ENCODE data around the gene VAMP7.
"Not testable (repeated sequence)": the region's sequence is repeated elsewhere in the genome, so short reads cannot be mapped to it uniquely, and the experiment has no call there.

VAMP7 gene, protein sequence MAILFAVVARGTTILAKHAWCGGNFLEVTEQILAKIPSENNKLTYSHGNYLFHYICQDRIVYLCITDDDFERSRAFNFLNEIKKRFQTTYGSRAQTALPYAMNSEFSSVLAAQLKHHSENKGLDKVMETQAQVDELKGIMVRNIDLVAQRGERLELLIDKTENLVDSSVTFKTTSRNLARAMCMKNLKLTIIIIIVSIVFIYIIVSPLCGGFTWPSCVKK

DNA sequence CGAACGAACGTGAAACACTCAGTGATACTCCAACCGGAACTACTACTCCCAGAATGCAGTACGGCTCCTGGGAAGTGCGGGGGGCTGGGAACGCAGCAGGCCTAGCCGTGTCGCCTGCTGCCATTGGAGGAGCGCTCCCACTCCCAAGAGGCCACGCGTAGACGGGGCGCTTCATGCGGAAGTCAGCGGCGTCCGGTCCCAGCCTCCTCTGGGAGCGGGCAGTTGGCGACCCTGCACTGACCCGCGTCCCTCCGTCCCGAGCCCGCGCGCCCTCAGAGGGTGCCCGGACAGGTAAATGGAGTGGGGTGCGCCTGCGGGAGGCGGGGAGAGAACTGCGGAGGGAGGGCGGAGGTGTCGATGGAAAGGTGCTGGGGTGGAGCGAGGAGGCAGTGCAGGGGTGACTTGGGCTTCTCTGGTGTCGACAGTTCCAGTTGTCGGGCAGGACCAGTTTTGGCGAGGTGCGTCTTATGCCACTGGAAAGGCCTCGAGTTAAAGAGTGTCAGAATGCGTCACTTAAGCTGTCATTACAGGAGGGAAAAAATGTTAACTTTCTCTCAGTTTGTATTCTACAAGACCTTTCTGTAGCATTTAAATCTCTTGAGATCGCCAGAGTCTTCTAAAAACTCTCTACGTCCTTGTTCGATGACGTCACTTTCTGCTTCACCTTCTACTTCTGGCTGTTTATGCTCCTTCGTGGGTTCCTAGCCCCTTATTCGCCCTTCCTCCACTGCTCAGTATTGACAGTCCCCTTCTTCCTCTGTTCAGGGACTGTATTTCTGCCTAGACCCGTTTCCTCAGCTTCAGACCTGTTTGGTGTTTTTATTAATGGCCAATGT, at the start of gene VAMP7:
Gene VAMP7, plus strand, starts transcription at position 188 of the 836 bp plus-strand sequence. CDS start 8,122 bp downstream, outside the sequence.
- DNase-seq, result peak; percentile 12

DNA sequence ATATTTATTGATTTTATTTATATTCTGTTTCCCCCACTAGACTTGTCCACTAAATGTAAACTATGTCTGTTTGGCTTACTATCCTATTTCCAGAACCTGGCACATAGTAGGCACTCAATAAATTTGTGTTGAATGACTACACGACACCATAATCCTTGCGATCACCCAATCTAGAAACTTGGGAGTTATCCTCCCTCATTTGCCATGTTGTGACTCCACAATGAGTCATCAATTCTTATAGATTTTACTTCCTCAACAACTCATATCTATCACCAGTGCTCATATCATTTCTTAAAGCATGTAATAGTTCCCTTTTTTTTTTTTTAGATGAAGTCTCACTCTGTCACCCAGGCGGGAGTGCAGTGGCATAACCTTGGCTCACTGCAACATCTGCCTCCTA, 39.9 kb upstream of the VAMP7 start:
- no peak for DNase-seq

DNA sequence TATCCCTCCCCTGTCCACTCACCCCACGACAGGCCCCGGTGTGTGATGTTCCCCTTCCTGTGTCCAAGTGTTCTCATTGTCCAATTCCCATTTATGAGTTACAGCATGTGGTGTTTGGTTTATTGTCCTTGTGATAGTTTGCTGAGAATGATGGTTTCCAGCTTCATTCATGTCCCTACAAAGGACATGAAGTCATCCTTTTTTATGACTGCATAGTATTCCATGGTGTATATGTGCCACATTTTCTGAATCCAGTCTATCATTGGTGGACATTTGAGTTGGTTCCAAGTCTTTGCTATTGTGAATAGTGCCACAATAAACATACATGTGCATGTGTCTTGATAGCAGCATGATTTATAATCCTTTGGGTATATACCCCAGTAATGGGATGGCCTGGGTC, 29.4 kb upstream of the VAMP7 start:
- not testable (repeated sequence) for DNase-seq

DNA sequence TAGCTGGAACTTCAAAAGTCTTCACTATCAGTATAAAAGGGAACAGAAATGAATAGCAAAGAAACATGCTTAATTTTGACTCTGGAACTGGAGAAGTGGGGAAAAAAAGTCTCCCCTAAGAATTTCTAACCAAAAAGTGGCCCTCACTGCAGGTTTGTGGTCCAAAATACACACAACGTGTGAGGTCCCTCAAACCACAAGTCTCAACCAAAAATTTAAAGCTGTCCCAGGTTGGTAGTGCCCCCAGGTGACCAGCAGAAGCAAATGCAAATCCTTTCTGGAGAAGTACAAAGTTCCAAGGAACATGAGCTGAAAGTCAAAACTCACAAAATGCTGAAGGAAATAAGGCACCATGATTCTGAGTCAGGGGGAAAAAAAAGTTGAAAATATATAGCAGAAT, 23.6 kb upstream of the VAMP7 start:
- no peak for DNase-seq

DNA sequence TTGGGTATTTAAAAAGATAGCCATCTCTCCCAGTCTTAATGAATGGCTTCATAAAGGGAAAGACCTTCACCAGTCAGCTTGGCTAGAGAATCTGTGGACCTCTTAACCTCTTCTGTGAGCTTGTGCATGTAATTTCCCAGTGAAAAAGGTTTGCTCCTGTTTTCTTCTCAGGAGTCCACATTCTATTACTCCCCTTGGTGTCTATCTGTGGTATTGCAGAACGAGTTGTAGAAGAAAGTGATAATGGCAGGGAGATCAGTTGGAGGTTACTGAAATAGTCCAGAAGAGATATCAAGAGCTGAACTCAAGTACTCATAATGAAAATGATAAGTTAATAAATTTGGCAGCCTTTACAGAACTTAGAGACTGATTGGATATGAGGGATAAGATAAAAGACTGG, 16.5 kb upstream of the VAMP7 start:
- DNase-seq, result no peak

DNA sequence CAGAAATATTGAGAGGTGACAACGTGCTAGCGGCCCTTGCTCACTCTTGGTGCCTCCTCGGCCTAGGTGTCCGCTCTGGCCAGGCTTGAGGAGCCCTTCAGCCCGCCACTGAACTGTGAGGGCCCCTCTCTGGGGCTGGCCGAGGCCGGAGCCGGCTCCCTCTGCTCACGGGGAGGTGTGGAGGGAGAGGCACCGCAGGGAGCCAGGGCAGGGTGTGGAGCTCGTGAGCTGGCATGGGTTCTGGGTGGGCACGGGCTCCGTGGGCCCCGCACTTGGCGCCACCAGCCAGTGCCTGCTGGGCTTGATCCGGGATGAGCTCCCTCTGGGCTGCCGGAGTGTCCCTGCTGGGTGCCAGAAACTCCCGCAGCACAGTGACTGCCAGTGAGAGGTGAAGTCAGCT, 16.0 kb upstream of the VAMP7 start:
- DNase-seq, result no peak

DNA sequence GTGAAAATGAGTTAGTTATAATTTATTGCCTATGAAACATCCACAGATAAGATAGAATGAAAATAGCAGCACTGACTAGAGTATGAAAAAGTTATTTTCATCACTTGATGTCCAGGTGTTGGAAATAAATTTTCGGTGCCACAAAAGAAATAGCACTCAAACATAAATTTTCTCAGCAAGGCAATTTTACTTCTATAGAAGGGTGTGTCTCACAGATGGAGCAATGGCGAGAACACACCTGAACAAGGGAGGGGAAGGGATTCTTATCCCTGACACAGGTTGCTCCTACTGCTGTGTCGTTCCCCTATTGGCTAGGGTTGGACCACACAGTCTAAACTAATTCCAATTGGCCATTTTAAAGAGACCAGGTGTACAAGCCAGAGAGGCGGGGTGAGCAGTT, 13.3 kb upstream of the VAMP7 start:
- no peak for DNase-seq

DNA sequence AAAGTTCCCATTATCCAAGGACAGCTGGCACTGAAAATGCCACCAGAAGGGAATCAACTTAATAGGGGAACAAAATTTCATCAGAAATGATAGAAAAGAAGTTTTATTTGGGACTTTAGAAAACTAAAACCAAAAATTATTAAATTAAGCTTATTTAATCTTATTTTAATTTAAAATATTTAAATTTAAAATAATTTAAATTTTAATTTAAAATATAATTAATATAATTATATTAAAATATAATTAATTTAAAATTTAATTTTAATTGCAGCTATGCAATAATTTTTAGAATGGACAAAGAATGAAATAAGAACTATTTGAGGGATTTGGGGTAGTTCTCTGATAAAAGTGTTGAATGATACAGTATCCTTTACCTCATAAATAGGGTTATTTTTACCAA, 10.2 kb upstream of the VAMP7 start:
- DNase-seq, result no peak

DNA sequence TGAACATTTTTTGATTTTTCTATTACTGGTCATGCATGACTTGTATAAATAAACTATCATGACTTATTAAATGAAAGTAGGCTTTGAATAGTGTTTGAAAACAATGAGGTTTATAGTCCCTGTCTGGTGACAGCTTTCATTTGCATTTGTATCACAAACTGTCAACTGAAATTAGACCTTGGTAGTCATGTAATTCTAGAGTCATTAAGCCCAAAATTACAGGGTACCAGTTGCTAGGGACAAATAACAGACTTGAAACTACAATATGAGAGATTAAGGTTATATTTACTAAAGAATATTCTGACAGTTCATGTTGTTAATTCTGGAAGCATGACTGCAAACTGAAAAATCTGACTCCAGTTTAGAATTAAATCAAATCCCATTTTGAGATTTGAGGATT, 9.2 kb upstream of the VAMP7 start:
- DNase-seq, result no peak

DNA sequence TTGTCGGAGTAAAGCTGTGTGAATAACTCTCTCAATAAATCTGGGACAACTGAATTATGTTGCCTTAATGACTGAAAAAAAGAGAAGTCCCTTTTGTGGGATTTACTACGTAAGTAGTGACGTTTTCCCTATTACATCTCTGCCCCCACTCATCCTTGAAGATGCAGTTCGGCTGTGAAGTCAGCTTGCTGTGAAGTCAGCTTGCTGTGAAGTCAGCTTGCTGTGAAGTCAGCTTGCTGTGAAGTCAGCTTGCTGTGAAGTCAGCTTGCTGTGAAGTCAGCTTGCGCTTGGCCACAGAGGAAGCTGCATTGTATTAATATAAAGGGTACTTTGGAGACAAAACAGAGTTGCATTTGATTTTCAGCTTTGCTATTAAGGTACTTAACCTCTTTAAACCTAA, 8.0 kb upstream of the VAMP7 start:
- no peak for DNase-seq

DNA sequence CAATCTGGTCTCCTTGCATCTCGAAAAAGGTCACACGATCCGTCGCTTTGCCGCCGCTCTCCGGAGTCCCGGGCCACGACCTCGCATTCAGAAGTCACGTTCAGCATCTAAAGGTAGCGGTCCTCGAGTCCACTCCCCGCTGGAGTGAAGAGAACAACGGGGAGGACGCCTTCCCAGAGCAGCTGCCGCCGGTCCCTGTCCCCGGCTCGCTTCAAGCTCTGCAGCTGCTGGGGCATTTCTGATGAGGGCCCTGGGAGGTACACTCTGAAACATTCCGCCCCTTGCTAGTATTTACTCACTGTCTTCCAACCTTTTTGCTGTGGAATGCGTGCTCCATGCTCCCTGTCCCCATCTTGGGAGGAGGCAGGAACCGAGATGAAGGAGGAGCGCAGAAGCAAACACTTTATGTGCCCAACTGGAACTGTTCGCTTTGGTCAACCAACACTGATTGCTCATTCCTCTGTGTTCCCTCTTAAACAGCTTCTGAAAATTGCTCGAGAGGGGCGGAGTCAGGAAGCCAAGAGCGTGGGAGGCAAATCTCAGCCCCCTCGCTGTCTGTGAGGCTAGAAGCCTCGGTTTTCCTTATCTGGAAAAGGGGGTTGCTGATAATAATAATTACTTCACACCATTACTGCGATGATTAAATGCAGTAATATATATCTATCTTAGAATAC, 6.4 kb upstream of the VAMP7 start:
- DNase-seq, result no peak

DNA sequence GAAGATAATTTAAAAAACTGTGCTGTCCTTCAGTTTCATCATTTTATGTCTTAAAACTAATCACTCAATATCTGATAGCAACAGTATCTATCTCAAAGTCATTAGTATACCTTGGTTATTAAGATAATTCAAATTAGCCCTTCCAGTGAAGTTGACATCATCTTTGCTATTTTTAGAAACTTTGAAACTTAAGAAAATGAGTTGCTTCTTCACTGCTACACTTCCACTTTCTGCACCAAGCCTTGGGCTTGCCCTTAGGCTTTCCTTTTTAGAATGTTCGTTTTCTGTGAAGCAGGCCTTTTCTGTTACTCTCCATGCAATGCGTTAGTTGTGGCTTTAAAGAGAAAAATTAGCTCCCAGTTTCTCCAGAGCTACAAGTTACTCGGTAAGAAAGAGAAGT, 4.4 kb upstream of the VAMP7 start:
- DNase-seq, result no peak

DNA sequence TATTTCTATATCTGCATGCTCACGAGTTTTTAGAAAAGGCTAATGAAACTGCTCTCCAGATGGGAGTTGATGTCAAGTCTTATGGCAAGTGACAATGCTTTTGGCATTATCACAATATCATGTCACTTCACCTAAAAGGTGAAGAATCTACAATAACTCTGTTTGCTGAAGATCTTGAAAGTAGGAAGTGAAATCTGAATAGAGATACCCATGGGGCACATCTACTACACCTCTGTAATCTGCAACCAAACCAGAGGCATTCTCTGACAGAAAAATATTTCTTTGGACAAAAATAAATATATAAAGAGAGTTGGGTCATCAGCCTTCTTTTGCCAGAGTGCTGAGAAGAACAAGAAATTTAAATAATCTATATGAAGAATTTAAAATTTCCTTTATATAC, 3.9 kb upstream of the VAMP7 start:
- DNase-seq, result no peak

DNA sequence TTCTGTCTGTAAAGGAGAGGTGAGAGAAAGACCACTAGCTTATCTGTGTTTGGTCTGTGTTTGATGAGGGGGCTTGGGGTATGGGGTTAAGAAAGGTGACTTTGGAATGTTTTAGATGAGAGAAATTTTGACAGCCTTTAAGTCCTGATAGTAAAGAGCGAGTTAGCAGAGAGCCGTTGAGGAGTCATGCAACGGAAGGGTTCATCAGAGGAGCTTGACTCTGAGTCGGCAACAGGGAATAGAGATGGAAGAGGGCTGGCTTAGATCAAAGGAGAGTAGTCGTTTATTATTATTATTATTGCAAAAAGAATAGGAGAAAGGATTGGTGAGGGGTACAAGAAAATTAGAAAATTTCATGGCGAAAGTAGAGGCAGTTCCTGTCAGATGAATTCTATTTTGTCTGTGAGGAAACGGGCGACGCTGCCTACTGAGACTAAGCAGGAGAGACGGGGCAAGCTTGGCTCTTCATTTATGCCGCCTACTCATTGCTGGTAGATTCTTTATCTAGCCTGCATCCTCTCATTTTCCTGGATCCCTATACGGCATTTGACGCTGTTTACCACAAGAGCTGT, 473 bp upstream of the VAMP7 start:
- no peak for DNase-seq

DNA sequence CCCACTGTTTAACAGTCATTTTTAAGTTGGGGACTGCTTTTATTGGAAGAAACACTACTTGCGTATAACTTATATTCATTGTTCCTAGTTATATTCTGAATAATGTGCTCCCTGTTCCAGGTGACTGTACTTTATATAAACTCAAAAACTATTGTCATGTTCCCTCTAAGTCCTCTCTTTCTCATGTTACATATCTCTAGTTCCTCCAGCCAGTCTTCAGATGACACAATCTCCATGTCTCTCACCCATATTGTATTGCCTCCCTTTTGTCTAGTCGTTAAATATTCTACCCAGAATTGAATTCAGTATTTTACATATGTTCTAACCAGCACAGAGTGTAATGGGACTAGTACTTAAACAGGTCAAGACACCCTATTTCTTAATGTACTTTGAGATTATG, 5.3 kb downstream of the VAMP7 start:
- DNase-seq, result no peak

DNA sequence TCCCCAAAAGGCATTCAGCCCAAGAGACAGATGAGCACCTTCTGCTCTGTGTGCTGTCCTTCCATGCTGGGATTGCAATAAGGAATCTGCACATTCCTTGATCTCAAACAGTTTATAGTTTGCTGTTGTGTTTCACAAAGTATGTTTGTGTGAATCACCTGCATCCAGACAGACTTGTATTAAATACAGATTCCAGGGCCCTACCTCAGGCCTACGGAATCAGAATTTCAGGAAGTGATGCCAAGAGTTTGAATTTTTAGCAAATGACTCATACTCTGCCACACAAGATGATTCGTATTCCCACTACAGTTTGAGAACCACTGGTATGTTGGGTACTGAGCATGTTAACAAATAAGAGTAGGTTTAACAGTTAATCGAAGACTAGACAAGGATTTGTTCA, 7.0 kb downstream of the VAMP7 start:
- DNase-seq, result no peak

DNA sequence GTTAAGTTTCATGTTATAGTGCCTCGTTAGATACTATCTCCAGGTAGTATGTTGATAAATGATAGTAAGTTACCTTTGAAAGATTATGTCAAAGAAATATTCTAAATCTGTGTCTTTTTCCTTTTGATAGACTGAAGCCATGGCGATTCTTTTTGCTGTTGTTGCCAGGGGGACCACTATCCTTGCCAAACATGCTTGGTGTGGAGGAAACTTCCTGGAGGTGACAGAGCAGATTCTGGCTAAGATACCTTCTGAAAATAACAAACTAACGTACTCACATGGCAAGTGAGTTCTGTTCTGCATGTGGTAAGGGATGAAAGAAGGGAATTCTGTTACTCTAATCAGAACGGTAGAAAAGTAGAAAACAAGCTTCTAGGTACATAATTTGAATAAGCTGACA, 8.2 kb downstream of the VAMP7 start:
- no peak for DNase-seq

DNA sequence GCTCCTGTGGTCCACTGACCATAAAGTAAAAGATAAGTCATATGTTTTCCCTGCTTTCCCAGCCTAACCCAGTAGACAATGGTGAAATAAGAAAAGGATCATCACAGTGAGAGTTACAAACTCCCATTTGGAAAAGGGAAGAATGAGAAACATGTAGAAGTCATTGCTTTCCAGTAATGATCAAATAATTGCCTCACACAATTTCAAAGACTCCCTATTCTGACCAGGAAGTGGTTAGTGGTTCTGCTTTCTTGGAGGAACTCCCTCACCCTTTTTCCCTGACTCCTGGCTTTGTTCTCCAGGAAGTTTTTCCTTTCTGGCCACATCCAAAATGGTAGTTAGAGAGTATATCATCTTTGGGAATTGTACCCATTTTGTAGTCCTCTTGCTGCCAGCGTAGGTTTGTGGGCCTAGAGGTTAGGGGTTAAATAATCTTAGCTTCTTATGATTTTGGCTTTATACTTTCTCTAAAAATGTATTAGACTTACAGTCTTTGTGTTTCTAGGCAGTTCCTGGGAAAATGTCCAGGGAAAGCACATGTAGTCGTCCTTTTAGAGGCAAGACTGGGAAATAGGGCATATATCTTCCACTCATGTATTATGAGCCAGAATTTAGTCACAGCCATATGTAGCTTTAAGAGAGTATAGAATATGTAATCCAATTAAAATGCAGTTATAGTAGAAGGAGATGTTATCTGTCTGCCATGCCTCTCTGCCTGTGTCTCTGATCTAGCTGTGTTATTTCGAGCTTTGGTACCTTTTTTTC, 10.5 kb downstream of the VAMP7 start:
- DNase-seq, result no peak

DNA sequence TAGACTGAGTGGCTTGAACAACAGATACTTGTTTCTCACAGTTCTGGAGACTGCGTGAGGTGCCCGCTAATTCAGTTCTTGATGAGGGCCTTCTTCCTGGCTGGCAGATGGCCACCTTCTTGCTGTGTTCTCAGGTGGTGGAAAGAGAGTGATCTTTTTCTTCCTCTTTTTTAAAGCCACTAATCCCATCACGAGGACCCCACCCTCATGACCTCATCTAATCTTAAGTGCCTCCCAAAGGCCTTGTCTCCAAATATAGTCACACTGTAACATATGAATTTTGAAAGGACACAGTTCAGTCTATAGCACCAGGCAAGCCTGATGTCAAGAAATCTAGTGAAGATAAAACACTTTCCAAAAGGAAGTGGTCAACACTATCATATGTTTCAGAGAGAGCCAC, 12.4 kb downstream of the VAMP7 start:
- no peak for DNase-seq

DNA sequence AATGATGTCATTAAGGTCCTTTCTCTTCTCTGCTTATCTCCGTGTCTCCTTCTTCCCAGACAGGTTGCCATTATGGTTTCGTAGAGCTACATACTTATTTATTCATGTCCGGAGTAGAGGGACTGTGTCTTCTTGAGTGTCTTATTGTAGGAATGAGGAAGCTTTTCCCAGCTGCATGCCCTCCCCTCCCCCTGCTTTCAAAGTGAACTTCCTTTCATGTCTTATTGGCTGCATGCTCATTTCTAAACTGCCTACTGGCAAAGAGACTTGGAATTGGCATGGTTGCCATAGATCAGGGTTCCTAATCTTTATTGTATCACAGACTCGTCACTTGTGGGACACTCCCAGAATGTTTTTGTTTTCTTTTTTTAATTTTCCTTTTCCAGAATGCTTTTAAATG, 15.4 kb downstream of the VAMP7 start:
- DNase-seq, result no peak

DNA sequence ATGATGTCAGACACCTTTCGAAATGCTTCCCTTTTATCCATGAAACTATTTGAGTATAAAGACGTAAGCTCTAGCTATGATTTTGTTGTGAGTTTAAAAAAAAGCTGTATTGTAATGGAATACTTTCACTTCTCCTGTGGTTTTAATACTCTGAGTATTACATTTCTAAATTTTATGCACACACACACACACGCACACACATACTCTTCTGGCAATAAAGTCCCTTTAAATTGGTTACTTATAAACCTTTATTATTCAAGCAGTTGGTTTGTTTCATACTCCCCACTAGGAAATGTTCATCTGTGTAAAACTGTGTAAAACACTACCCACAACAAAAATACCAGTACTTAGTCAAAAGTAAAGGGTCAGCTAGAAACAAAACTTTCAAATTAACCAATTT, 18.2 kb downstream of the VAMP7 start:
- DNase-seq, result no peak

DNA sequence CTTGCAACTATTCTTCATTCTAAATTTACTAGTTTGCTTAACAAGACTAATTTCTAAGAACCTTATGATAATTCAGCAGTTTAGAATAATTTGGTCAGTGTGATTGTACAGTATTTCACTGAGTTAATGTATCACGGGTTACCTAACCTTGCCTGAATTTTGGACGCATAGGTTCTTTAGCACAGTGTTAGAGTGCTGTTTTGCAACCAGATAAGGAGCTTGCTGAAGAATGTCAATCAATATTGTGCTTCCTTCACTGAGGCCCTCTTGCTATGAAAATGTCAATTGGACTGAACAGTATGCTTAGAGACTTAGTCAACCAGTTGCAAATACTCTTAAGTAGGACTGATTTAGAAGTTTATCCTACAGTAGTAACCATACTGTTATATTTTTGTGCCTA, 19.6 kb downstream of the VAMP7 start:
- DNase-seq, result no peak

DNA sequence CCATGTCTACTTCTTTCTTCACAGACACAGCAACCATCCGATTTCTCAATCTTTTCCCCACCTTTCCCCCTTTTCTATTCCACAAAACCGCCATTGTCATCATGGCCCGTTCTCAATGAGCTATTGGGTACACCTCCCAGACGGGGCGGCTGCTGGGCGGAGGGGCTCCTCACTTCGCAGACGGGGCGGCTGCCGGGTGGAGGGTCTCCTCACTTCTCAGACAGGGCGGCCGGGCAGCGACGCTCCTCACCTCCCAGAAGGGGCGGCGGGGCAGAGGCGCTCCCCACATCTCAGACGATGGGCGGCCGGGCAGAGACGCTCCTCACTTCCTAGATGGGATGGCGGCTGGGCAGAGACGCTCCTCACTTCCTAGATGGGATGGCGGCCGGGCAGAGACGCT, 26.5 kb downstream of the VAMP7 start:
- not testable (repeated sequence) for DNase-seq
